PC-3 (cell line): ENCODE data around the gene ITGA1. TPM values are rescaled to one million over a fixed set of nuclear protein-coding genes. Genes with fewer than 3 reads are reported as not detected.
"Not testable (repeated sequence)": the region's sequence is repeated elsewhere in the genome, so short reads cannot be mapped to it uniquely, and the experiment has no call there.

Experiments
- ATAC-seq: fragments of 200-7000 bp; cut with Tn5 transposase; 2 replicates; pipeline ENCODE4 v1.9.1; 2020; ENCODE audit warnings: mild to moderate bottlenecking, moderate library complexity
- BruUV-seq: library from RNA; stranded (reverse); fragments of 400-500 nt; replicated peaks from 2 replicates; lab custom pipeline; 2021; lab: Mats Ljungman, UMichigan
- CTCF ChIA-PET: fragments of 300-600 bp; sonication (Branson Sonifier 250); formaldehyde crosslinking; loops from one replicate; lab custom pipeline; 2022; ENCODE audit warnings: antibody characterized with exemption; lab: Charles Lee
- POLR2A ChIA-PET: fragments of 300-600 bp; sonication (Branson Sonifier 250); formaldehyde crosslinking; loops from one replicate; lab custom pipeline; 2022; ENCODE audit warnings: antibody characterized with exemption; ENCODE audit not compliant: unreplicated experiment; lab: Charles Lee
- DNase-seq: peaks from one replicate; pipeline ENCODE4 v3.0.0-alpha.2; 2015
- H2AFZ ChIP-seq: fragments of 300-600 bp; sonication (generic); 2 replicates; pipeline ENCODE4 v1.6.0; 2016; ENCODE audit warnings: antibody characterized with exemption, low read length
- H3F3A ChIP-seq: fragments of 300-600 bp; sonication (generic); one replicate; pipeline ENCODE4 v1.6.0; 2017; ENCODE audit warnings: antibody characterized with exemption, low read length, control low read depth, mild to moderate bottlenecking; ENCODE audit not compliant: unreplicated experiment
- H3K27ac ChIP-seq: fragments of 300-600 bp; sonication (generic); 2 replicates; pipeline ENCODE4 v1.5.1; 2016; ENCODE audit warnings: mild to moderate bottlenecking, low read length
- H3K27me3 ChIP-seq: fragments of 300-600 bp; sonication (generic); 2 replicates; pipeline ENCODE4 v1.6.1; 2016; ENCODE audit warnings: low read length, mixed read lengths
- H3K36me3 ChIP-seq: fragments of 300-600 bp; sonication (generic); 2 replicates; pipeline ENCODE4 v1.6.1; 2016; ENCODE audit warnings: low read depth, mixed run types, low read length, mixed read lengths
- H3K4me1 ChIP-seq: fragments of 300-600 bp; sonication (generic); 2 replicates; pipeline ENCODE4 v1.5.1; 2016; ENCODE audit warnings: low read length; ENCODE audit not compliant: insufficient read depth
- H3K4me2 ChIP-seq: fragments of 300-600 bp; sonication (generic); 2 replicates; pipeline ENCODE4 v1.6.0; 2016; ENCODE audit warnings: low read length
- H3K4me3 ChIP-seq: fragments of 300-600 bp; sonication (generic); 2 replicates; pipeline ENCODE4 v1.5.1; 2016; ENCODE audit warnings: mild to moderate bottlenecking, low read length, mixed read lengths
- H3K79me2 ChIP-seq: fragments of 300-600 bp; sonication (generic); 2 replicates; pipeline ENCODE4 v1.6.1; 2017; ENCODE audit warnings: low read length, mixed read lengths
- H3K9ac ChIP-seq: fragments of 300-600 bp; sonication (generic); 2 replicates; pipeline ENCODE4 v1.6.0; 2016; ENCODE audit warnings: mild to moderate bottlenecking, low read length
- H3K9me2 ChIP-seq: fragments of 300-600 bp; sonication (generic); replicated peaks from 2 replicates; pipeline ENCODE4 v1.6.1; 2016; ENCODE audit warnings: mixed run types, low read length, mixed read lengths
- H3K9me3 ChIP-seq: fragments of 300-600 bp; sonication (generic); 2 replicates; pipeline ENCODE4 v1.6.1; 2016; ENCODE audit warnings: low read length, mixed read lengths
- H4K20me1 ChIP-seq: fragments of 300-600 bp; sonication (generic); 2 replicates; pipeline ENCODE4 v1.6.1; 2016; ENCODE audit warnings: low read length, mixed read lengths
- EZH2 ChIP-seq: fragments of 300-600 bp; sonication (generic); IDR thresholded peaks from one replicate; pipeline ENCODE4 v1.6.1; 2017; ENCODE audit warnings: antibody characterized with exemption, mild to moderate bottlenecking, low read length; ENCODE audit not compliant: unreplicated experiment
- EZH2phosphoT487 ChIP-seq: fragments of 300-600 bp; sonication (generic); IDR thresholded peaks from 2 replicates; pipeline ENCODE4 v1.6.1; 2018; ENCODE audit warnings: mild to moderate bottlenecking, antibody characterized with exemption, low read length, borderline replicate concordance
- intact Hi-C: fragments of 100-400 bp; cut with micrococcal nuclease; formaldehyde crosslinking; loops from 2 replicates; pipeline ENCODE4 v1.9.0; 2023
- total RNA-seq: library from RNA; depleted of rRNA; stranded (reverse); fragments of >200 nt; gene quantifications from 2 replicates; pipeline ENCODE4 v1.2.3, GENCODE V29; 2014
- TF ChIP-seq, protein P1 (sequence below): fragments of 300-600 bp; sonication (generic); conservative IDR thresholded peaks from 2 replicates; pipeline ENCODE4 v1.5.1; 2017; ENCODE audit warnings: antibody characterized with exemption, low read depth, mild to moderate bottlenecking, low read length

ITGA1 gene
- total RNA-seq, 1 experiment from 2014 or later, result 4.7 TPM

DNA sequence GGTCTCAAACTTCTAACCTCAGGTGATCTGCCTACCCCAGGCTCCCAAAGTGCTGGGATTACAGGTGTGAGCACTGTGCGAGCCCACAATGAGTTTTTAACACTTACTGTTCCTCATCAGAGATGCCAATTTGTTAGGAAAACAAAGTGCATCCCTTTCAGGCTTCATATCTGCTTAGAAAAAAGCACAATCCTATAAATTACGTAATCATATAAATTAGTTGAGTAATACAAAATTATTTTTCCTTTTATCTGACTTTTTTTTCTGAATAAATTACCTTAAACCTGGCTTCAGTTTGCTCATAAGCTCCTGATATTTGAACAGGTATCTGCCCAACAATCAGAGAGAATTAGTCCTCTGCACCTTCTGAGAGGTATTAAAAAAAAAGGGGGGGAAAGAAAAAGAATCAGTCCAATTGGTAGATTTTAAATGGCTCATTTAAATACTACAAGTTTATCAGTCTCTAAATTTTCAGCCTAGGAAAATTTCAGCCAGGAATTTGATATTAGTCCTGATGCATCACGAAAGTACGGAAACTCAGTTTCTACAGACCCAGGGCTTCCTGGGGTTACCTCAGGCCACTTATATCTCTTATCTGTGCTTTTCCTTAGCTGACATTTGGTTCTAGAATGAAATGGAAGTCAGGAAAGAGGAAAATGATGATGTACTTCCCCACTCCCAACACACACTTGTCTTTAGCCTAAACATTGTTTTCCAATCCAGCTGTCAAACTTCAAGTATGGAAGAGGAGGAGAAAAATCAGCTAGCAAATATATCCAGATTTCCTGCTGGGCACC lies 26.8 kb downstream of the ITGA1 start:
- Histone ChIP-seq H3K9me2 (no peaks in the 10 kb centered on the region), H3K36me3 (no peaks in the 10 kb centered on the region), H3K4me1 (peaks cover 18% of the 10 kb centered on the region), H2AFZ (no peak overlapping the region), H3K4me2 (no peak overlapping the region), H3K27ac (no peak overlapping the region), H3K79me2 (no peaks in the 10 kb centered on the region), H3F3A (no peaks in the 10 kb centered on the region), H3K27me3 (no peaks in the 10 kb centered on the region), H3K4me3 (no peak overlapping the region), H3K9ac (no peak overlapping the region), H4K20me1 (no peaks in the 10 kb centered on the region), H3K9me3 (no peaks in the 10 kb centered on the region)
- ATAC-seq (no peak), DNase-seq (no peak)
- no TSS peak for BruUV-seq
- POLR2A ChIA-PET, result no interaction called here
- intact Hi-C loops, result no loop called here
- CTCF ChIA-PET, result no interaction called here
- TF ChIP-seq EZH2phosphoT487 (no peak), EZH2 (no peak)
- TF ChIP-seq, protein P1, sequence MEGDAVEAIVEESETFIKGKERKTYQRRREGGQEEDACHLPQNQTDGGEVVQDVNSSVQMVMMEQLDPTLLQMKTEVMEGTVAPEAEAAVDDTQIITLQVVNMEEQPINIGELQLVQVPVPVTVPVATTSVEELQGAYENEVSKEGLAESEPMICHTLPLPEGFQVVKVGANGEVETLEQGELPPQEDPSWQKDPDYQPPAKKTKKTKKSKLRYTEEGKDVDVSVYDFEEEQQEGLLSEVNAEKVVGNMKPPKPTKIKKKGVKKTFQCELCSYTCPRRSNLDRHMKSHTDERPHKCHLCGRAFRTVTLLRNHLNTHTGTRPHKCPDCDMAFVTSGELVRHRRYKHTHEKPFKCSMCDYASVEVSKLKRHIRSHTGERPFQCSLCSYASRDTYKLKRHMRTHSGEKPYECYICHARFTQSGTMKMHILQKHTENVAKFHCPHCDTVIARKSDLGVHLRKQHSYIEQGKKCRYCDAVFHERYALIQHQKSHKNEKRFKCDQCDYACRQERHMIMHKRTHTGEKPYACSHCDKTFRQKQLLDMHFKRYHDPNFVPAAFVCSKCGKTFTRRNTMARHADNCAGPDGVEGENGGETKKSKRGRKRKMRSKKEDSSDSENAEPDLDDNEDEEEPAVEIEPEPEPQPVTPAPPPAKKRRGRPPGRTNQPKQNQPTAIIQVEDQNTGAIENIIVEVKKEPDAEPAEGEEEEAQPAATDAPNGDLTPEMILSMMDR, result no peak

DNA sequence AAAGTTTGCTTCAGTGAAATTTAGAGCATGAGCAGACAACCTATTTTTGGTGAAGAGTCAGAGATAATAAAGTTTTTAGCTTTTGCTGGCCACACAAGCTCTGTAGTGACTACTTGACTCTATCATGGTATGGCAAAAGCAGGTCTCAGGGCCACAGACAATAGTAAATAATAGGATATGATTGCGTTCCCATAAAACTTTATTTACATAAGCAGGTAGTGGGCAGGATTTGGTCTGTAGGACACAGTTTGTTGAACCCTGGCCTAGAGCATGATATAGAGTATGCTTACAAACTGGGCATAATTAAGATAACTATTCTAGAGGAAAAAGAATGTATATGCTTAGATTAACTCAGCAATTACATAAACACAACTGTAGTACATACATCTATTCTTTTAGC lies 30.1 kb downstream of the ITGA1 start:
- Histone ChIP-seq H3K36me3 (no peaks in the 10 kb centered on the region), H3K9me3 (no peaks in the 10 kb centered on the region), H3K27ac (no peak overlapping the region), H4K20me1 (no peaks in the 10 kb centered on the region), H3K4me2 (no peak overlapping the region), H3K9ac (no peak overlapping the region), H3K9me2 (no peaks in the 10 kb centered on the region), H3K27me3 (no peaks in the 10 kb centered on the region), H3K4me3 (no peak overlapping the region), H3F3A (no peaks in the 10 kb centered on the region), H3K4me1 (no peaks in the 10 kb centered on the region), H3K79me2 (no peaks in the 10 kb centered on the region), H2AFZ (no peak overlapping the region)
- ChIA-PET POLR2A (no interaction called here), CTCF (no interaction called here)
- no peak; the same call in 1 of the 2 replicates for ATAC-seq
- BruUV-seq, result no TSS peak
- intact Hi-C loops, result no loop called here
- TF ChIP-seq, protein P1, result no peak
- TF ChIP-seq EZH2phosphoT487, result no peak
- no peak for TF ChIP-seq EZH2
- DNase-seq, result no peak

DNA sequence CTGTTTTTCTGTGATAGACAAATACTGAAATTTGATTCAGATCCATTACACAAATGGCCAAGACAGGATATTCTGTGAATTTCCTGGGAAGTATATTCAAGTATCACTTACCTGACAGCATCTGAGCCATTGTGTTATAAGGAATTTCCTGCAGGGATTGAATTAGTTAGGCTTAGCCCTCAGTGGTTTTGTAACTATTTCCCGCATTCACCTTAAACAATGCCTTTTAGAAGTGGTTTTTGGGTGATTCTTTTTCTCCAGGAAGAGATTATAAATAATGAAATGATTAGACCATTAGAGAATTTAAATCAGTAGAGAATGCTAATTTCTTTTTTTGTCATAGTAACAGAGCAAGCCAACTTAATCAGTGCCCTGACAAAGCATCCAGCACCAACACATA lies 30.6 kb downstream of the ITGA1 start:
- DNase-seq (no peak), ATAC-seq (no peak)
- POLR2A ChIA-PET, result no interaction called here
- no peak overlapping the region for H3K4me2 ChIP-seq
- CTCF ChIA-PET, result no interaction called here
- H3K36me3 ChIP-seq, result no peaks in the 10 kb centered on the region
- H4K20me1 ChIP-seq, result no peaks in the 10 kb centered on the region
- H3F3A ChIP-seq, result no peaks in the 10 kb centered on the region
- H3K9ac ChIP-seq, result no peak overlapping the region
- intact Hi-C loops, result no loop called here
- no peaks in the 10 kb centered on the region for H3K4me1 ChIP-seq
- no peaks in the 10 kb centered on the region for H3K27me3 ChIP-seq
- H3K4me3 ChIP-seq, result no peak overlapping the region
- BruUV-seq, result no TSS peak
- TF ChIP-seq, protein P1, result no peak
- TF ChIP-seq EZH2phosphoT487 (no peak), EZH2 (no peak)
- H2AFZ ChIP-seq, result no peak overlapping the region
- no peak overlapping the region for H3K27ac ChIP-seq
- H3K79me2 ChIP-seq, result no peaks in the 10 kb centered on the region
- H3K9me2 ChIP-seq, result no peaks in the 10 kb centered on the region
- H3K9me3 ChIP-seq, result no peaks in the 10 kb centered on the region

DNA sequence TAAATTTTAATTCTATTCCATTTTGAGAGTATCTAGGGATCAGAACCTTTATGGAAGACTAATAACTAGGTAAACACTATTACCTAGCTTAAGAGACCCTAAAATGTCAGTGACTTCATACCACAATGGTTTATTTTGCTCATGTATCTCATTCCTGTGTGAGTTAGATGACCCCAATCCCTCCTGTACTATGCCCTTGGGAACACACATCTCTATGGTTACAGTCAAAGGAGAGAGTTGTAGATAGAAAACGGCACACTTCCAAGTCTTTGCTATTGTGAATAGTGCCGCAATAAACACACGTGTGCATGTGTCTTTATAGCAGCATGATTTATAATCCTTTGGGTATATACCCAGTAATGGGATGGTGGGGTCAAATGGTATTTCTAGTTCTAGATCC lies 31.1 kb downstream of the ITGA1 start:
- ATAC-seq, H3K27ac ChIP-seq, intact Hi-C loops, H3F3A ChIP-seq, H3K9me2 ChIP-seq, H3K9ac ChIP-seq, H3K4me1 ChIP-seq, H3K79me2 ChIP-seq, H4K20me1 ChIP-seq, BruUV-seq, H2AFZ ChIP-seq, POLR2A ChIA-PET, H3K27me3 ChIP-seq, H3K9me3 ChIP-seq, H3K4me3 ChIP-seq, H3K4me2 ChIP-seq, H3K36me3 ChIP-seq, CTCF ChIA-PET, DNase-seq: not testable (repeated sequence)
